ENCODE results near the gene PPP1R14B.

GRCh38 chr11:64295760-64296159 lies 49.0 kb upstream of the PPP1R14B start:
- TF ChIP-seq, protein P1, sequence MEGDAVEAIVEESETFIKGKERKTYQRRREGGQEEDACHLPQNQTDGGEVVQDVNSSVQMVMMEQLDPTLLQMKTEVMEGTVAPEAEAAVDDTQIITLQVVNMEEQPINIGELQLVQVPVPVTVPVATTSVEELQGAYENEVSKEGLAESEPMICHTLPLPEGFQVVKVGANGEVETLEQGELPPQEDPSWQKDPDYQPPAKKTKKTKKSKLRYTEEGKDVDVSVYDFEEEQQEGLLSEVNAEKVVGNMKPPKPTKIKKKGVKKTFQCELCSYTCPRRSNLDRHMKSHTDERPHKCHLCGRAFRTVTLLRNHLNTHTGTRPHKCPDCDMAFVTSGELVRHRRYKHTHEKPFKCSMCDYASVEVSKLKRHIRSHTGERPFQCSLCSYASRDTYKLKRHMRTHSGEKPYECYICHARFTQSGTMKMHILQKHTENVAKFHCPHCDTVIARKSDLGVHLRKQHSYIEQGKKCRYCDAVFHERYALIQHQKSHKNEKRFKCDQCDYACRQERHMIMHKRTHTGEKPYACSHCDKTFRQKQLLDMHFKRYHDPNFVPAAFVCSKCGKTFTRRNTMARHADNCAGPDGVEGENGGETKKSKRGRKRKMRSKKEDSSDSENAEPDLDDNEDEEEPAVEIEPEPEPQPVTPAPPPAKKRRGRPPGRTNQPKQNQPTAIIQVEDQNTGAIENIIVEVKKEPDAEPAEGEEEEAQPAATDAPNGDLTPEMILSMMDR (IDR thresholded peaks at IDR 0.05; ENCODE audit: low read length): no peak
- TF ChIP-seq EZH2 (optimal IDR thresholded peaks at IDR 0.05; ENCODE audit: low read depth, low read length): no peak

Measured in MM.1S (cell line).